HG03175 (cell line): ENCODE data around the gene FCF1.
A peak's percentile ranks its signal among the peaks of the same experiment; 100 is the strongest.
"Not testable (repeated sequence)": the region's sequence is repeated elsewhere in the genome, so short reads cannot be mapped to it uniquely, and the experiment has no call there.

Source experiments
- ATAC-seq: cut with Tn5 transposase; IDR thresholded peaks from one replicate; pipeline ENCODE4 v1.9.1; 2021; ENCODE audit warnings: mild to moderate bottlenecking, moderate library complexity; ENCODE audit not compliant: unreplicated experiment

Gene FCF1

DNA sequence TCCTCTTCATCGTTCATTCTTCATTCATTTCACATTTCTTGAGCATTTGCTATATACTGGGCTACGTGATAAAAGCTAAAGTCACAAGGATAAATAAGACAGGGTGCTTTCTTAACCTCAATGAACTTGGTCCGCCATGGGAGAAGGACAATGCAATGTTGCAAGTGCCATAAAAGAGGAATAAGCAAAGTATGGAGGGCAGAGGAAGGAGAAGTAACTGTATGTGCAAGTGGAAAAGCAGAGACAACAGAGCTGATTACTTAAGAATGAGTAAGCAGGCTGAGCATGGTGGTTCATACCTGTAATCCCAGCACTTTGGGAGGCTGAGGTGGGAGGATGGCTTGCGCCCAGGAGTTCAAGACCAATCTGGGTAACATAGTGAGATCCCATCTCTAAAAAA lies 14.5 kb upstream of the FCF1 start:
- no peak for ATAC-seq

- no peak for ATAC-seq
Observed at GRCh38 chr14:74702293-74702692, 10.7 kb upstream of the FCF1 start.

DNA sequence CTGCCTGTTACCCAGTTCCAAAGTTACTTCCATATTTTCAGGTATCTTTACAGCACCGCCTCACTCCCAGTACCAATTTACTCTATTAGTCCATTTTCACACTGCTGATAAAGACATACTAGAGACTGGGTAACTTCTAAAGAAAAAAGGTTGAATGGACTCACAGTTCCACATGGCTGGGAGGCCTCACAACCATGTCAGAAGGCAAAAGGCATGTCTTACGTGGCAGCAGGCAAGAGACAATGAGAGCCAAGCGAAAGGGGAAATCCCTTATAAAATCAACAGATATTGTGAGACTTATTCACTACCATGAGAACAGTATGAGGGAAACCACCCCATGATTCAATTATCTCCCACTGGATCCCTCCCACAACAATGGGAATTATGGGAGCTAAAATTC lies 9.9 kb upstream of the FCF1 start:
- no peak for ATAC-seq

- ATAC-seq: no peak
Observed at GRCh38 chr14:74704656-74705055, 8.3 kb upstream of the FCF1 start.

GRCh38 chr14:74705613-74706500 lies 7.1 kb upstream of the FCF1 start:
- ATAC-seq: no peak

GRCh38 chr14:74710480-74710879 lies 2.5 kb upstream of the FCF1 start:
- ATAC-seq: no peak

GRCh38 chr14:74711651-74712050 lies 1.3 kb upstream of the FCF1 start:
- ATAC-seq: no peak

DNA sequence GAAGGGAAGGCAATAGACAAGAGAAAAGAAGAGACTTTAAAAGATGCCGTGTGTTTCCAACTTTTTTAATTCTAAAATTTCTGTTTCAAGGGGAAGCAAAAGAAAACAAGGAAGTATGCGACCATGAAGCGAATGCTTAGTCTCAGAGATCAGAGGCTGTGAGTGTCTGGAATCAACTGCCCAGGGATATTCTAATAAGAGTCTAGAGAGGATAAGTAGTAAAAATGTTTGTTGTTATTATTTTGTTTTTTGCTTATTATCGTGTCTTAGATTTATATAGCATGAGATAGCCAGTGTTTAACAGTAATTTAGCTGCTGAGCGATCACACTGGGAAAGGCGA lies 421 bp downstream of the FCF1 start:
- no peak for ATAC-seq

DNA sequence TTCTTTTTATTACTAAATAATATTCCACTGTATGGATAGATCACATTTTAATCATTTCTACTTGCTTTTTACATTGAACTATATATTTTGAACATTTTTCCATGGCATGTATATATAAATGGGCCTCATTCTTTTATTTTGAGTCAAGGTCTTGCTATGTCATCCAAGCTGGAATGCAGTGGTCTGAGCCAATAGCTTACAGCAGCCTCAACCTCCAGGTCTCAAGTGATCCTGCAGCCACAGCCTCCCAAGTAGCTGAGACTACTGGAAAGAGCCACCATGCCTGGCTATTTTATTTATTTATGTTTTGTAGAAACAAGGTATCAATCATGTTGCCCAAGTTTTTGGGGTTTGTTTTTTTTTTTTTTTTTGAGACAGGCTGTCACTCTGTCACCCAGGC lies 7.6 kb downstream of the FCF1 start:
- ATAC-seq: no peak

DNA sequence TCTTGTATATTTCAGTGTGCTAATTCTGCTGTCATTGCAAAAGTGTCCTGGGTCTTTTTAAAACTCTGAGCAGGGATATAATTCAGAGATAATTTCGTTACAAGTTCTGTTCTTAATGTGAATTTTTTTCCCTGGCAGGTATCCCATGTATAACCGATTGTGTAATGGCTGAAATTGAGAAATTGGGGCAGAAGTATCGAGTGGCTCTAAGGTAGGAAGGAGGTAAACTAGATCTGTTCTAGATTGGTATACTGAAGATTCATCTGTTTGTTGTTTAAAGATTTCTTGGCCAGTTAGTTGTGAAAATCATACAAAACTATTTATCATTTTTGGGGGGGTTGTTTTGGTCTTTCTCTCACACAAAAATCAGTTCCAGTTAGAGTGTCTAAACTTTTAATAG lies 10.2 kb downstream of the FCF1 start:
- ATAC-seq: no peak

DNA sequence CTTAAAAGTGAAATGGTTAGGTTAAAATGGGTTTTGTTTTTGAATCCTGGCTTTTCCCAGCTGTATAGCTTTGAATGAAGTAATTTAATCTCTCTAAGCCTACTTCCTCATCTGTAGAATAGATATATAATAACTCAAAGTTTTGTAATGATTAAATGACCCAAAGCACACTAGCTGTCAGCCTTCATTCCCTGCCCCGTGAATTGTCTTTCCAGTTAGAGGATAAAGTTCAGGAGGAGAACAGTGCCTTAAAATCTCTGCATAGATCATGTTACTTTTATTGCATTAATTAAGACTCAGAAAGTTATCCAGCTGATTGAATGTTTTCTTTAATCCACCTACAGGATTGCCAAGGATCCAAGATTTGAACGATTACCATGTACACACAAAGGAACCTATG lies 19.4 kb downstream of the FCF1 start:
- ATAC-seq: no peak

DNA sequence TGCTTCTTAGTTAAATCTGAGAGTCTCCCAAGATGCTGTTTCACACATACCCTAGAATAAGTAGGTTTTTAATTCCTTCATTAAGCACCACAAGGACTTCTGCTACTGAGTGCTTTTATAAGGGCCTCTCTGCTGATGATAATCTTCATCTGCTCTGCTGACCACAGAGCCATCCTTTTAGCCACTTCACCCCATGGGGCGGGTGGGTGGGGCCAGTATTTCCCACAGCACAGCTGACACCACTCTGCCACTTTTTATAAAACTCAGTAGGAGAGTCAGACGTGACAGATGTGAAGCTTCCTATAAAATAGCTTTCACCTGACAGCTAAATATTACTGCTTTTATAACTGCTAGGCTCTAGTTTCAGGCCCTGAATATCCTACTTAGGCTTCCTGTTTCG lies 20.3 kb downstream of the FCF1 start:
- no peak for ATAC-seq

GRCh38 chr14:74735125-74735524 lies 22.2 kb downstream of the FCF1 start:
- no peak for ATAC-seq

GRCh38 chr14:74737753-74738325 lies 24.9 kb downstream of the FCF1 start:
- no peak for ATAC-seq

- no peak for ATAC-seq
Observed at GRCh38 chr14:74739293-74740030, 26.5 kb downstream of the FCF1 start.

DNA sequence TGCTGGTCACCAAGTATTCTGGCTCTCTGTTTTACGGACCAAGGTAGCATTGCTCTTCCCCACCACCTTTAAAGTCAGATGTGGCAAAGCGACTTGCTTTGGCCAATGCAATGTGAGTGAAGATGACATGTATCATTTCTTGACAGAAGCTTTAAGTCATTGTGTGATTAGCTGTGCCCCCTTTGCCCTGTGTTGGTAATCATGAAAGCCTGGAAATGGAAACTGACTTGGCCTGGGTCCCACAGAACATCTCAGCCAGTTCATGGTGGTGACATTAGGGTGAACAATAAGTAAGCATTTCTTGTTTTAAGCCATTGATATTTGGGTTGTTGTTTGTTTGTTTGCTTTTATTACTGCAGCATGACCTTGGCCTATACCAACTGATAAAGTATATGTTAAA lies 34.3 kb downstream of the FCF1 start:
- no peak for ATAC-seq

- no peak for ATAC-seq
Observed at GRCh38 chr14:74754157-74754556, 41.2 kb downstream of the FCF1 start.

DNA sequence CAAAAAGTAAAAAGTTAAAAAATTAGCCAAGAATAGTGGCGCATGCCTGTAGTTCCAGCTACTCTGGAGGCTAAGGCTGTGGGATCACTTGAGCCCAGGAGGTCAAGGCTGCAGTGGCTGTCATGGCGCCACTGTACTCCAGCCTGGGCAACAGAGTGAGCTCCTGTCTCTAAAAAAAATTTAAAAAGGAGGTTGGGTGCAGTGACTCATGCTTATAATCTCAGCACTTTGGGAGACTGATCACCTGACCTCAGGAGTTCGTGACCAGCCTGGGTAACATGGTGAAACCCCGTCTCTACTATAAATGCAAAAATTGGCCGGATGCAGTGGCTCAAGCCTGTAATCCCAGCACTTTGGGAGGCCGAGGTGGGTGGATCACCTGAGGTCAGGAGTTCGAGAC lies 42.0 kb downstream of the FCF1 start:
- ATAC-seq: no peak

- ATAC-seq: no peak
Observed at GRCh38 chr14:74756326-74756725, 43.4 kb downstream of the FCF1 start.

DNA sequence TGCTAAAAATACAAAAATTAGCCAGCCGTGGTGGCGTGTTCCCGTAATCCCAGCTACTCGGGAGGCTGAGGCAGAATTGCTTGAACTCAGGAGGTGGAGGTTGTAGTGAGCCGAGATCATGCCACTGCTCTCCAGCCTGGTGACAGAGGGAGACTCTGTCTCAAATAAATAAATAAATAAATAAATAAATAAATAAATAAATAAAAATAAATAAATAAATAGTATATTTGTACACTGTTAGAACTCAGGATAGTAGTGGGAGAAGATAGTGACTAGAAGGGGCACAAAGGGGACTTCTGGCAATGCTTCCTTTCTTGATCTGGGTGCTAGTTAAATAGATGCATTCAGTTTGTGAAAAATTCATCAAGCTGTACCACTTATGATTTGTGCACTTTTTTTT lies 45.6 kb downstream of the FCF1 start:
- ATAC-seq: not testable (repeated sequence)

GRCh38 chr14:74762917-74763802 lies 50.2 kb downstream of the FCF1 start, which contains the start of gene YLPM1:
YLPM1 (plus strand) TSS chr14:74763316; CDS start chr14:74763490, 174 bp downstream.
- ATAC-seq: peak; percentile 92
